NCI-H2227 (cell line): Measurements from ENCODE around the gene POLR1E.
A peak's percentile ranks its signal among the peaks of the same experiment; 100 is the strongest.
"Not testable (repeated sequence)": the region's sequence is repeated elsewhere in the genome, so short reads cannot be mapped to it uniquely, and the experiment has no call there.

Source experiments
- DNase-seq: peaks from one replicate; lab custom pipeline; 2025; ENCODE audit not compliant: unreplicated experiment; lab: John Stamatoyannopoulos, UW

The POLR1E gene

GRCh38 chr9:37464426-37465248 lies 21.1 kb upstream of the POLR1E start:
- DNase-seq = peak; percentile 96

- peak; percentile 99 for DNase-seq
These were observed 20.3 kb upstream of the POLR1E start, which contains the start of gene ZBTB5 for GRCh38 chr9:37465249-37466036. Gene ZBTB5, minus strand, starts transcription at chr9:37465450. Its CDS starts 22,899 bp downstream, at chr9:37442551.

GRCh38 chr9:37466037-37466709 lies 19.6 kb upstream of the POLR1E start:
- DNase-seq = peak; percentile 90

- peak; percentile 23 for DNase-seq
These were observed 18.2 kb upstream of the POLR1E start for GRCh38 chr9:37467530-37467929.

- no peak for DNase-seq
These were observed 17.1 kb upstream of the POLR1E start for GRCh38 chr9:37468620-37469019.

- peak; percentile 29 for DNase-seq
These were observed 13.6 kb upstream of the POLR1E start for GRCh38 chr9:37471942-37472684.

- not testable (repeated sequence) for DNase-seq
These were observed 11.8 kb upstream of the POLR1E start for GRCh38 chr9:37473982-37474381.

GRCh38 chr9:37474438-37474837 lies 11.3 kb upstream of the POLR1E start:
- DNase-seq = no peak

GRCh38 chr9:37476930-37477329 lies 8.8 kb upstream of the POLR1E start:
- no peak for DNase-seq

- DNase-seq = not testable (repeated sequence)
These were observed 8.3 kb upstream of the POLR1E start for GRCh38 chr9:37477443-37477842.

- not testable (repeated sequence) for DNase-seq
These were observed 7.6 kb upstream of the POLR1E start for GRCh38 chr9:37477987-37478619.

- no peak for DNase-seq
These were observed 5.0 kb upstream of the POLR1E start for GRCh38 chr9:37480759-37481158.

- DNase-seq = no peak
These were observed 488 bp downstream of the POLR1E start for GRCh38 chr9:37486256-37486615.

- no peak for DNase-seq
These were observed 1.1 kb downstream of the POLR1E start for GRCh38 chr9:37486616-37487548.

- DNase-seq = no peak
These were observed 6.2 kb downstream of the POLR1E start for GRCh38 chr9:37491939-37492338.

GRCh38 chr9:37495571-37495970 lies 9.8 kb downstream of the POLR1E start:
- no peak for DNase-seq

GRCh38 chr9:37496020-37496419 lies 10.3 kb downstream of the POLR1E start:
- DNase-seq = no peak

GRCh38 chr9:37497320-37497719 lies 11.6 kb downstream of the POLR1E start:
- DNase-seq = no peak

- DNase-seq = no peak
These were observed 12.7 kb downstream of the POLR1E start for GRCh38 chr9:37498457-37498856.
